Kidney epithelial cell (primary cell): ENCODE measurements around the gene FBXO21. TPM values are rescaled to one million over a fixed set of nuclear protein-coding genes. Genes with fewer than 3 reads are reported as not detected.
"Not testable (repeated sequence)": the region's sequence is repeated elsewhere in the genome, so short reads cannot be mapped to it uniquely, and the experiment has no call there.

Source experiments
- DNase-seq: peaks from one replicate; pipeline ENCODE4 v3.0.0-alpha.2; 2010; ENCODE audit warnings: low read depth
- H3K27me3 ChIP-seq: 2 replicates; pipeline ENCODE4 v1.6.0; 2011; ENCODE audit warnings: low read length; ENCODE audit not compliant: control insufficient read depth, insufficient read depth
- H3K36me3 ChIP-seq: 2 replicates; pipeline ENCODE4 v1.5.1; 2011; ENCODE audit warnings: low read length; ENCODE audit not compliant: control insufficient read depth, insufficient read depth
- H3K4me3 ChIP-seq: 2 replicates; pipeline ENCODE4 v1.5.1; 2011; ENCODE audit warnings: low read depth, mild to moderate bottlenecking, control low read depth, low read length
- total RNA-seq: library from RNA; depleted of rRNA; stranded (reverse); fragments of >200 nt; gene quantifications from 2 replicates; pipeline ENCODE4 v1.2.3, GENCODE V29; 2015
- TF ChIP-seq, protein P1 (sequence below): IDR thresholded peaks from 2 replicates; pipeline ENCODE4 v1.5.1; 2011; ENCODE audit warnings: mild to moderate bottlenecking, moderate library complexity, low read length, control low read depth, inconsistent platforms; ENCODE audit not compliant: insufficient read depth, poor library complexity, severe bottlenecking

The FBXO21 gene
- total RNA-seq, 1 donor from 2014 or later = 82.1 TPM

DNA sequence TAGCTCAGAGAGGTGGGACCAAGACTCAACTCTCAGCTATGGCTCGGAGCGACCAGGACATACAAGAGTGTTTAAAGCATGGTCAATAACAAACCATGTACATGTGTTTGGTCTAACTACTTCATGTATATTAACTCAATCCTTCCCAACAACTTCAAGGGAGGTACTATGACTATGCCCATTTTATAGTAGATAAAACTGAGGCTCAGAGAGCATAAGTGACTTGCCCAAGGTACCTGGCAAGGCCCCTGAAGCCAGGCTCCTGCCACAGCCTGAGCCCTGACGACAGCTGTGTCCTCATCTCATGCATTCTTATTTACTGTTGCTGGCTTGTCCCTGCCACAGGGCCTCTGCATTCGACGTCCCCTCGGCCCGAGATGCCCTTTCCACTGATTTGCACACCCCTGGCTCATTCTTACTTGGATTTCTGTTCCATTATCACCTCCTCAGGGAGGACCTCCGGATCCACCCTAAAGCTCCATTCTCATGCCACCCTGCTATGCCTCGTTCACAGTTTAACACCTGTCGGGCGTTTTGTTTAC is 93.7 kb downstream of the FBXO21 start:
- TF ChIP-seq, protein P1, sequence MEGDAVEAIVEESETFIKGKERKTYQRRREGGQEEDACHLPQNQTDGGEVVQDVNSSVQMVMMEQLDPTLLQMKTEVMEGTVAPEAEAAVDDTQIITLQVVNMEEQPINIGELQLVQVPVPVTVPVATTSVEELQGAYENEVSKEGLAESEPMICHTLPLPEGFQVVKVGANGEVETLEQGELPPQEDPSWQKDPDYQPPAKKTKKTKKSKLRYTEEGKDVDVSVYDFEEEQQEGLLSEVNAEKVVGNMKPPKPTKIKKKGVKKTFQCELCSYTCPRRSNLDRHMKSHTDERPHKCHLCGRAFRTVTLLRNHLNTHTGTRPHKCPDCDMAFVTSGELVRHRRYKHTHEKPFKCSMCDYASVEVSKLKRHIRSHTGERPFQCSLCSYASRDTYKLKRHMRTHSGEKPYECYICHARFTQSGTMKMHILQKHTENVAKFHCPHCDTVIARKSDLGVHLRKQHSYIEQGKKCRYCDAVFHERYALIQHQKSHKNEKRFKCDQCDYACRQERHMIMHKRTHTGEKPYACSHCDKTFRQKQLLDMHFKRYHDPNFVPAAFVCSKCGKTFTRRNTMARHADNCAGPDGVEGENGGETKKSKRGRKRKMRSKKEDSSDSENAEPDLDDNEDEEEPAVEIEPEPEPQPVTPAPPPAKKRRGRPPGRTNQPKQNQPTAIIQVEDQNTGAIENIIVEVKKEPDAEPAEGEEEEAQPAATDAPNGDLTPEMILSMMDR = no peak
- no peak for DNase-seq
- no peaks in the 10 kb centered on the region for H3K36me3 ChIP-seq
- H3K4me3 ChIP-seq = no peak overlapping the region
- peaks cover 46% of the 10 kb centered on the region for H3K27me3 ChIP-seq

- peaks cover 33% of the 10 kb centered on the region for H3K27me3 ChIP-seq
- not testable (repeated sequence) for H3K4me3 ChIP-seq, DNase-seq, H3K36me3 ChIP-seq
Measured at GRCh38 chr12:117095191-117095590, 95.1 kb downstream of the FBXO21 start.

GRCh38 chr12:117093918-117094630 is 96.2 kb downstream of the FBXO21 start:
- no peaks in the 10 kb centered on the region for H3K36me3 ChIP-seq
- peaks cover 27% of the 10 kb centered on the region for H3K27me3 ChIP-seq
- H3K4me3 ChIP-seq = no peak overlapping the region
- TF ChIP-seq, protein P1 = no peak
- DNase-seq = no peak

GRCh38 chr12:117093431-117093830 is 96.8 kb downstream of the FBXO21 start:
- Histone ChIP-seq H3K4me3 (no peak overlapping the region), H3K27me3 (peaks cover 20% of the 10 kb centered on the region), H3K36me3 (no peaks in the 10 kb centered on the region)
- TF ChIP-seq, protein P1 = no peak
- DNase-seq = no peak

DNA sequence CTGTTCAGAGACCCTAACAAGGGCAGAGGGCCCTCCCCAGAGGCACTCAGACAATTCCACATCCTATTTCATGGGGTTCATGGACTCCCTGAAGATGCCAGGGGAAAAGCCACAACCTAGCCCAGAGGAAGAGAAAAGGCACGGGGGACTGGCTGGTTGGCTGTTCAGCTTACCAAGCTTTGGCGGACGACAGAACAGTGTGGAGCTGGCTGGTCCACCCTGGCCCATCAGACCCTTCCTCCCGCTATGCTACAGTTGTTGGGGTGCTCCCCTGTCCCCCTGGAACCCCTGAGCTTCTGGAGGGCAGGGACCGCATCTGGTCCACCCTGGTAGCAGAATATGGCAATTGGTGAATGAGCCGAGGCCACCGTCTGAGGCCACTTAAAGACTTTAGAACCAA is 97.4 kb downstream of the FBXO21 start:
- H3K27me3 ChIP-seq = peaks cover 15% of the 10 kb centered on the region
- DNase-seq = no peak
- H3K4me3 ChIP-seq = no peak overlapping the region
- H3K36me3 ChIP-seq = no peaks in the 10 kb centered on the region
- TF ChIP-seq, protein P1 = no peak

DNA sequence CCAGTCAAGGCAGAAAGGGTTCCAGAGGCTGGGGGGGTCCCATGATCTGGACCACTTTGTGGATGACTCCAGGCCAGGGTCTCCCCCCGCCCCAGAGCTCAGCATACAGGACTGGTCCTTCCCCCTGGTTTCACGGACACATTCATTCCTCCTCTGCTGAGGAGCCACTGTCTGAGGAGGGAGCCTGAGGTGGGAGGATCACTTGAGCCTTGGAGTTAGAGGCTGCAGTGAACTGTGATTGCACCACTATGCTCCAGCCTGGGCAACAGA is 97.8 kb downstream of the FBXO21 start:
- no peak for DNase-seq
- H3K4me3 ChIP-seq = no peak overlapping the region
- H3K36me3 ChIP-seq = no peaks in the 10 kb centered on the region
- peaks cover 13% of the 10 kb centered on the region for H3K27me3 ChIP-seq
- TF ChIP-seq, protein P1 = no peak

Other genes with a start within 250 kb of the FBXO21 start
- gene TESC, start 91.1 kb downstream of the FBXO21 start, total RNA-seq = 2.7 and 3.8 TPM in 2 replicates
- 0.04 TPM in 1 of 2 replicates, not detected in the other for gene NOS1, start 171.2 kb upstream of the FBXO21 start, total RNA-seq